HEK293 (cell line): ENCODE measurements around the gene OTOF.

ENCODE experiments used
- CTCF ChIP-seq: fragments of 450-650 bp; formaldehyde crosslinking; IDR thresholded peaks from 2 replicates; pipeline ENCODE4 v1.5.1; 2016; ENCODE audit warnings: missing biosample characterization, missing genetic modification characterization
- MZF1 ChIP-seq: fragments of 450-650 bp; formaldehyde crosslinking; IDR thresholded peaks from 2 replicates; pipeline ENCODE4 v1.5.1; 2017; ENCODE audit warnings: missing biosample characterization, missing genetic modification characterization, borderline replicate concordance
- YY1 ChIP-seq: fragments of 450-650 bp; formaldehyde crosslinking; IDR thresholded peaks from 2 replicates; pipeline ENCODE4 v1.5.1; 2018; ENCODE audit warnings: missing biosample characterization, missing genetic modification characterization
- ZBTB17 ChIP-seq: fragments of 450-650 bp; formaldehyde crosslinking; IDR thresholded peaks from 2 replicates; pipeline ENCODE4 v1.5.1; 2016; ENCODE audit warnings: missing biosample characterization, missing genetic modification characterization
- ZNF274 ChIP-seq, 2 experiments: fragments of 200-500 bp in 1 of 2; fragments of 450-650 bp in 1 of 2; sonication (Bioruptor generic) in 1 of 2; formaldehyde crosslinking in 1 of 2; IDR thresholded peaks; 2 replicates each; pipeline versions ENCODE4 v1.5.1 to v1.6.1; 2014 to 2016; ENCODE audit warnings: borderline replicate concordance in 1 of 2, inconsistent platforms in 1 of 2, low read length in 1 of 2, missing biosample characterization in 1 of 2, missing genetic modification characterization in 1 of 2
- ZNF544 ChIP-seq: fragments of 450-650 bp; formaldehyde crosslinking; IDR thresholded peaks from 2 replicates; pipeline ENCODE4 v1.5.0; 2017; ENCODE audit warnings: missing biosample characterization, missing genetic modification characterization
- ZNF610 ChIP-seq: fragments of 450-650 bp; formaldehyde crosslinking; IDR thresholded peaks from 2 replicates; pipeline ENCODE4 v1.5.1; 2016; ENCODE audit warnings: missing biosample characterization, missing genetic modification characterization, borderline replicate concordance
- ZNF664 ChIP-seq: fragments of 450-650 bp; formaldehyde crosslinking; IDR thresholded peaks from 2 replicates; pipeline ENCODE4 v1.5.1; 2016; ENCODE audit warnings: missing biosample characterization, missing genetic modification characterization

DNA sequence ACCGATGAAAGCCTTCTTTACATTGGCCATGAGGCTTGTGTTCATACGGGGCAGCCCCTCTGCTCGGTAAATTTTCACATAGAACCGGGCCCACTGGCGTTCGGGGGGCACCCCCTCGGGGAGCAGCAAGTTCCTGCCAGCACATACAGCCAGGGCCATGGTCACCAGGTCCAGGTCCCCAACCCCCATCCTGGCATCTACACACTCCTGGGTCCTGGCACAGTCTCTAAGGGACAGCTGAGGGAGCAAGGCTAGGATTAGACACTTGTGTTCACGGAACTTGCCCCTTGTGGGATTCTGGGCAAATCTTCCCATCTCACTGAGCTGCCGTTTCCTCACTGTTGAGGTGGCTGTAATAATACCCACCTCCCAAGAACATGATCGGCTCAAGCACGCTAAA, 5.6 kb upstream of the OTOF start:
- TF ChIP-seq ZNF274 (IDR thresholded peaks at IDR 0.05; ENCODE audit: low read length): no peak
- TF ChIP-seq ZNF274 (tag by site-specific recombination; IDR thresholded peaks at IDR 0.05; ENCODE audit: borderline replicate concordance): no peak
- no peak for TF ChIP-seq CTCF (tag by site-specific recombination)
- TF ChIP-seq ZBTB17: no peak
- TF ChIP-seq ZNF610 (tag by site-specific recombination): no peak
- no peak for TF ChIP-seq ZNF544 (tag by site-specific recombination)
- TF ChIP-seq MZF1 (tag by site-specific recombination): no peak
- TF ChIP-seq YY1 (tag by site-specific recombination): no peak
- no peak for TF ChIP-seq ZNF664 (tag by site-specific recombination)
